ENCODE measurements around the gene CERS6. TPM values are rescaled to one million over a fixed set of nuclear protein-coding genes. Genes with fewer than 3 reads are reported as not detected.

CERS6 gene
- total and polyA plus RNA-seq, 4 donors = 4.3 to 10.6 (median 6.4) TPM

GRCh38 chr2:168565512-168565911, 109.4 kb downstream of the CERS6 start:
- H3K9me3 ChIP-seq (ENCODE audit: control insufficient read depth, low read length) = no peaks in the 10 kb centered on the region
- H3K36me3 ChIP-seq (ENCODE audit: control insufficient read depth in 1 of 2, insufficient read depth in 2 of 2, low read length in 1 of 2) = no peaks in the 10 kb centered on the region
- no peak overlapping the region for H3K27ac ChIP-seq (ENCODE audit: low read depth in 1 of 2, low read length in 2 of 2)
- WGBS, 2 donors = 95 to 97% methylated on average over 2 of the region's 2 CpGs
- intact Hi-C loops (cut with DNase I) = no loop called here
- H3K27me3 ChIP-seq (ENCODE audit: control insufficient read depth in 1 of 2, insufficient read depth in 2 of 2, low read length in 1 of 2) = no peaks in the 10 kb centered on the region
- H3K4me3 ChIP-seq (ENCODE audit: low read length in 2 of 2) = no peak overlapping the region
- H3K4me1 ChIP-seq (ENCODE audit: control insufficient read depth in 1 of 2, insufficient read depth in 2 of 2, low read length in 2 of 2) = peaks cover 0 to 2% of the 10 kb centered on the region in 2 donors
- no peak for DNase-seq
- ATAC-seq (ENCODE audit: low FRiP score) = no peak

GRCh38 chr2:168566974-168567665, 111.0 kb downstream of the CERS6 start:
- ATAC-seq (ENCODE audit: low FRiP score) (no peak), DNase-seq (no peak)
- H3K4me1 ChIP-seq (ENCODE audit: control insufficient read depth in 1 of 2, insufficient read depth in 2 of 2, low read length in 2 of 2) = peaks cover 0 to 2% of the 10 kb centered on the region in 2 donors
- no peaks in the 10 kb centered on the region for H3K9me3 ChIP-seq (ENCODE audit: control insufficient read depth, low read length)
- no peaks in the 10 kb centered on the region for H3K27me3 ChIP-seq (ENCODE audit: control insufficient read depth in 1 of 2, insufficient read depth in 2 of 2, low read length in 1 of 2)
- intact Hi-C loops (cut with DNase I) = no loop called here
- no peak overlapping the region for H3K4me3 ChIP-seq (ENCODE audit: low read length in 2 of 2)
- no peaks in the 10 kb centered on the region for H3K36me3 ChIP-seq (ENCODE audit: control insufficient read depth in 1 of 2, insufficient read depth in 2 of 2, low read length in 1 of 2)
- H3K27ac ChIP-seq (ENCODE audit: low read depth in 1 of 2, low read length in 2 of 2) = no peak overlapping the region

GRCh38 chr2:168567836-168568235, 111.8 kb downstream of the CERS6 start:
- DNase-seq (no peak), ATAC-seq (ENCODE audit: low FRiP score) (no peak)
- intact Hi-C loops (cut with DNase I) = no loop called here
- no peaks in the 10 kb centered on the region for H3K9me3 ChIP-seq (ENCODE audit: control insufficient read depth, low read length)
- H3K4me1 ChIP-seq (ENCODE audit: control insufficient read depth in 1 of 2, insufficient read depth in 2 of 2, low read length in 2 of 2) = peaks cover 1 to 2% of the 10 kb centered on the region in 2 donors
- no peaks in the 10 kb centered on the region for H3K27me3 ChIP-seq (ENCODE audit: control insufficient read depth in 1 of 2, insufficient read depth in 2 of 2, low read length in 1 of 2)
- WGBS, 2 donors = 87 to 88% methylated on average over 4 of the region's 4 CpGs
- H3K4me3 ChIP-seq (ENCODE audit: low read length in 2 of 2) = no peak overlapping the region
- no peaks in the 10 kb centered on the region for H3K36me3 ChIP-seq (ENCODE audit: control insufficient read depth in 1 of 2, insufficient read depth in 2 of 2, low read length in 1 of 2)
- H3K27ac ChIP-seq (ENCODE audit: low read depth in 1 of 2, low read length in 2 of 2) = no peak overlapping the region

GRCh38 chr2:168568476-168569267, 112.6 kb downstream of the CERS6 start:
- intact Hi-C loops (cut with DNase I) = no loop called here
- WGBS, 2 donors = 79 to 85% methylated on average over 6 of the region's 6 CpGs
- no peaks in the 10 kb centered on the region for H3K36me3 ChIP-seq (ENCODE audit: control insufficient read depth in 1 of 2, insufficient read depth in 2 of 2, low read length in 1 of 2)
- no peaks in the 10 kb centered on the region for H3K9me3 ChIP-seq (ENCODE audit: control insufficient read depth, low read length)
- DNase-seq = no peak
- no peak for ATAC-seq (ENCODE audit: low FRiP score)
- no peak overlapping the region for H3K4me3 ChIP-seq (ENCODE audit: low read length in 2 of 2)
- no peaks in the 10 kb centered on the region for H3K27me3 ChIP-seq (ENCODE audit: control insufficient read depth in 1 of 2, insufficient read depth in 2 of 2, low read length in 1 of 2)
- H3K27ac ChIP-seq (ENCODE audit: low read depth in 1 of 2, low read length in 2 of 2) = no peak overlapping the region
- H3K4me1 ChIP-seq (ENCODE audit: control insufficient read depth in 1 of 2, insufficient read depth in 2 of 2, low read length in 2 of 2) = peaks cover 1 to 2% of the 10 kb centered on the region in 2 donors

GRCh38 chr2:168571061-168571460, 115.0 kb downstream of the CERS6 start:
- no peak overlapping the region for H3K27ac ChIP-seq (ENCODE audit: low read depth in 1 of 2, low read length in 2 of 2)
- H3K36me3 ChIP-seq (ENCODE audit: control insufficient read depth in 1 of 2, insufficient read depth in 2 of 2, low read length in 1 of 2) = no peaks in the 10 kb centered on the region
- DNase-seq (no peak), ATAC-seq (ENCODE audit: low FRiP score) (no peak)
- H3K27me3 ChIP-seq (ENCODE audit: control insufficient read depth in 1 of 2, insufficient read depth in 2 of 2, low read length in 1 of 2) = no peaks in the 10 kb centered on the region
- peaks cover 1 to 2% of the 10 kb centered on the region in 2 donors for H3K4me1 ChIP-seq (ENCODE audit: control insufficient read depth in 1 of 2, insufficient read depth in 2 of 2, low read length in 2 of 2)
- H3K4me3 ChIP-seq (ENCODE audit: low read length in 2 of 2) = no peak overlapping the region
- WGBS, 2 donors = 94 to 95% methylated on average over 5 of the region's 5 CpGs
- no peaks in the 10 kb centered on the region for H3K9me3 ChIP-seq (ENCODE audit: control insufficient read depth, low read length)
- intact Hi-C loops (cut with DNase I) = no loop called here

- Histone ChIP-seq H3K9me3 (ENCODE audit: control insufficient read depth, low read length) (no peaks in the 10 kb centered on the region), H3K27ac (ENCODE audit: low read depth in 1 of 2, low read length in 2 of 2) (no peak overlapping the region), H3K4me1 (ENCODE audit: control insufficient read depth in 1 of 2, insufficient read depth in 2 of 2, low read length in 2 of 2) (peaks cover 0 to 1% of the 10 kb centered on the region in 2 donors), H3K4me3 (ENCODE audit: low read length in 2 of 2) (no peak overlapping the region), H3K36me3 (ENCODE audit: control insufficient read depth in 1 of 2, insufficient read depth in 2 of 2, low read length in 1 of 2) (no peaks in the 10 kb centered on the region), H3K27me3 (ENCODE audit: control insufficient read depth in 1 of 2, insufficient read depth in 2 of 2, low read length in 1 of 2) (no peaks in the 10 kb centered on the region)
- 95 to 100% methylated on average over 1 of the region's 1 CpG for WGBS, 2 donors
- ATAC-seq (ENCODE audit: low FRiP score) (no peak), DNase-seq (no peak)
- intact Hi-C loops (cut with DNase I) = no loop called here
Observed at GRCh38 chr2:168573128-168573903, 117.2 kb downstream of the CERS6 start.

GRCh38 chr2:168574856-168575630, 119.0 kb downstream of the CERS6 start:
- no peaks in the 10 kb centered on the region for H3K9me3 ChIP-seq (ENCODE audit: control insufficient read depth, low read length)
- intact Hi-C loops (cut with DNase I) = no loop called here
- H3K4me3 ChIP-seq (ENCODE audit: low read length in 2 of 2) = no peak overlapping the region
- H3K27me3 ChIP-seq (ENCODE audit: control insufficient read depth in 1 of 2, insufficient read depth in 2 of 2, low read length in 1 of 2) = no peaks in the 10 kb centered on the region
- H3K4me1 ChIP-seq (ENCODE audit: control insufficient read depth in 1 of 2, insufficient read depth in 2 of 2, low read length in 2 of 2) = peaks cover 0 to 1% of the 10 kb centered on the region in 2 donors
- WGBS, 2 donors = 93 to 96% methylated on average over 4 of the region's 4 CpGs
- ATAC-seq (ENCODE audit: low FRiP score) (no peak), DNase-seq (no peak)
- no peak overlapping the region for H3K27ac ChIP-seq (ENCODE audit: low read depth in 1 of 2, low read length in 2 of 2)
- H3K36me3 ChIP-seq (ENCODE audit: control insufficient read depth in 1 of 2, insufficient read depth in 2 of 2, low read length in 1 of 2) = no peaks in the 10 kb centered on the region

- H3K36me3 ChIP-seq (ENCODE audit: control insufficient read depth in 1 of 2, insufficient read depth in 2 of 2, low read length in 1 of 2) = no peaks in the 10 kb centered on the region
- WGBS, 2 donors = 87 to 91% methylated on average over 5 of the region's 5 CpGs
- ATAC-seq (ENCODE audit: low FRiP score) (no peak), DNase-seq (no peak)
- intact Hi-C loops (cut with DNase I) = no loop called here
- no peak overlapping the region for H3K4me3 ChIP-seq (ENCODE audit: low read length in 2 of 2)
- no peak overlapping the region for H3K27ac ChIP-seq (ENCODE audit: low read depth in 1 of 2, low read length in 2 of 2)
- H3K9me3 ChIP-seq (ENCODE audit: control insufficient read depth, low read length) = no peaks in the 10 kb centered on the region
- H3K27me3 ChIP-seq (ENCODE audit: control insufficient read depth in 1 of 2, insufficient read depth in 2 of 2, low read length in 1 of 2) = no peaks in the 10 kb centered on the region
- peaks cover 0 to 3% of the 10 kb centered on the region in 2 donors for H3K4me1 ChIP-seq (ENCODE audit: control insufficient read depth in 1 of 2, insufficient read depth in 2 of 2, low read length in 2 of 2)
Observed at GRCh38 chr2:168577885-168578284, 121.8 kb downstream of the CERS6 start.
